NCI-H1105 (cell line): ENCODE measurements around the gene SMYD5.
A peak's percentile ranks its signal among the peaks of the same experiment; 100 is the strongest.
"Not testable (repeated sequence)": the region's sequence is repeated elsewhere in the genome, so short reads cannot be mapped to it uniquely, and the experiment has no call there.

Source experiments
- DNase-seq: peaks from one replicate; lab custom pipeline; 2025; lab: John Stamatoyannopoulos, UW

Gene SMYD5

GRCh38 chr2:73259704-73260337 is 45.8 kb downstream of the SMYD5 start:
- no peak for DNase-seq

DNA sequence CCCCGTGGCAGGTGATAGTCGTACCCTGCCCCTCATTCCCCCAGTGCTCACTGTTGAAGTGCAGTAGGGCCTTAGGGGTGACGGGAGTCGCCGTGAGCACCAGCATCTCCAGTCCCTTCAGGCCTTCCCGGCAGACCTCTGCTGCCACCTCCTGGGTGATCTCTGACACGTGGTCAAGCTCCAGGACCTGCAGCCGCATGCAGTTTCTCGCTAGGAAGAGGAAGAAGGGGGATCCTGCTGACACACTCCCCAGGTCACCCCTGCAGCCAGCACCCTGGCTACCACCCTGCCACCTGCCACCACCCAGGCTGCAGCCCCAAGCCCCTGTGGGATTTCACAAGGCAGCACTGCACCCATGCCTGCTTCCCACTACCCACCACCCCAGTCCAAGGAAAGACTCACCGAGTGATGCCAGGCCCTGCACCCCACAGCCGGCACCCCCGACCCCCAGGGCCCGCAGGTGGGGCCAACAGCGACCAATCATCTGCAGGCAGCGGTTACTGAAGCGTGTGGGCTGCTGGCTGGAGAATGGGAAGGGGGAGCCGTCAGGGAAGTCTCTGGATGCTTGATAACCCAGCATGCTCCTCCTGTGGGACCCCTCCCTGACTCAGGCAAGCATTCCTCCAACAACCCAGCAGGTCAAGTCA is 46.4 kb downstream of the SMYD5 start:
- DNase-seq = no peak

DNA sequence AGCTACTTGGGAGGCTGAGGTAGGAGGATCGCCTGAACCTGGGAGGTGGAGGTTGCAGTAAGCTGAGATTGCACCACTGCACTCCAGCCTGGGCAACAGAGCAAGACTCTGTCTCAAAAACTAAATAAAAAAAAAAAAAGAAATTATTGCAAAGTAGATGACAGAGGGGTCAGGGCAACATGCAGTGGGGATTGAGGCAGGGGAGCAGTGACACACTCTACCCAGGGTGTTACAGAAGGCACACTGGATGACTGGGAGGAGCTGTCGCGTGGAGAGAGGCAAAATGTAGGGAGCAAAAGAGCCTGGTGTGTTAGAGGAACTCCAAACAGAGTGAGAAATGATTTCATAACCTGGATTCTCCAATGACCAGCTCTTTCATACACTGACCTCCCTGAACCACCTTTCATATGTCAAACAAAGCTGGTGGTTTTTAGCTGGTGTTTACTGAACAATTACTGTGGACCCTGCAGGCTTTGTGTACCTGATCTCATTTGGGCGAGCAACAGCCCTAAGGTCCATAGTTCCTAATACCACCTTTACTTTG is 48.1 kb downstream of the SMYD5 start:
- no peak for DNase-seq

DNA sequence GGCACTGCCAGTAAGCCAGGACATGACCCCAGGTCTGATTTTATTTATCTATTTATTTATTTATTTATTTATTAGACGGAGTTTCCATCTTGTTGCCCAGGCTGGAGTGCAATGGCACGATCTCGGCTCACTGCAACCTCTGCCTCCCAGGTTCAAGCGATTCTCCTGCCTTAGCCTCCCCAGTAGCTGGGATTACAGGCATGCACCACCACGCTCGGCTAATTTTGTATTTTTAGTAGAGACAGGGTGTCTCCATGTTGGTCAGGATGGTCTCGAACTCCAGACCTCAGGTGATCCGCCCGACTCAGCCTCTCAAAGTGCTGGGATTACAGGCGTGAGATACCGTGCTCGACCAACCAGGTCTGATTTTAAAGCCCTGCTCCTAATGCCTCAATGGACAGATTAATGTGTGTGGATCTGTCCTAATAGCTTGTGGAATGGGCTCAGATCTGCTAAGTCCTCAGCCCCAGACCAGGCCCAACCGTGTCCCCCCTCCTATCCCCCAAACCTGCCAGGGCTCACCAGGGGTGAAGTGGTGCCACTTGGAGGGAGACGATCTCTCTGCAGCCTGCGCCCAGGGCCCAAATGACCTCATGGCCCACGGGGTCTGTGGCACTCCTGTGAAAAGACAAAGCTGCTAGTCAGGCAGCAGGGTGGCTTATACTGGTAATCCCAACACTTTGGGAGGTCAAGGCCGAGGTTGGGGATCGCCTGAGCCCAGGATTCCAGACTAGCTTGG is 48.8 kb downstream of the SMYD5 start:
- not testable (repeated sequence) for DNase-seq

- no peak for DNase-seq
Measured at GRCh38 chr2:73263540-73264331, 49.7 kb downstream of the SMYD5 start.

DNA sequence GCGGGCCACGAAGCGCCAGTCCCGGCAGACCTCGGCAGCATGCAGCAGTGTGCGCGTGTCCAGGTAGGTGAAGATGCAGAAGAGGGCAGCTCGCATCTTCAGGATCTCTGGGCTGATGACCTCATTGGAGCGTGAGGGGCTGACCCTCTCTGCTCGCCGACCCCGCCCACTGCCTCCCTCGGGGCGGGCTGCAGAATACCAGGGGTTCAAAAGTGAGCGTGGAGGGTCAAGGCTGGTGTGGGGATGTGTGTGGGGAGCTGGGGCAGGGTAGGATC is 50.2 kb downstream of the SMYD5 start:
- no peak for DNase-seq

GRCh38 chr2:73264783-73265182 is 50.7 kb downstream of the SMYD5 start:
- no peak for DNase-seq

DNA sequence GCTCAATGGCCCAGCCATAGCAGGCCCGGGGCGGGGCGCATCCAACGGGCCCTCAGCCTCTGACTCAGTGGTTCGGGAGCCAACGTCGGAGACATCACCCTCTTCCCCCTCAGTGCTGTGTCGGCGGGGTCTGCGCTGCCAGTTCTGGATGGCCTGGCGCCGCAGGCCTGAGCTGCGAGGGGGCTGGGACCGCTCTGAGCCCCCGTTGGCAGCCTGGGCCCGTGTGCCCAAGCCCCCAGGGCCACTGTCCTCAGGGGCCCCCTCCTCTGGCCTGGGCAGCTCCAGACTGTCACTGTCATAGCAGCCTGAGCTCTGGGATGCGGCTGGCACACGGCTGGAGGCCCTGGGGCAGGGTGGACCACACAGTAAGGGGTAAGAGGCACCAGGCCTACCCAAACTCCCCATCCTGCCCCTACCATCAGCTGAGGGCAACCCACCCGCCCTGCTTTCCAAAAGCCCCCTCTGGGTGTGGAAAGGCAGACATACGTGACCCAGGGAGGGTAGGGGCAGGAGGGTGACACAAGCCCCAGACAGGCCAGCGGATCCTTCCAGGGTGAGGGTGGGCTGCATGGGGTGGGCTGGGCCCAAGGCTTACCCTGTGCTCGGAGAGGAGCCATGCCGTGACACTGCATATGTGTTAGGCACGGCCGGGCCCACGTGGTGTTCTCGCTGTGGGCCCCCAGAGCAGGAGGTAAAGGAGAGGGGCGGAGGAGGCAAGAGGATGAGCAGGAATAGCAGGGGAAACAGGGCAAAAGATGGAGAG is 51.4 kb downstream of the SMYD5 start:
- no peak for DNase-seq

GRCh38 chr2:73266061-73266901 is 52.2 kb downstream of the SMYD5 start:
- DNase-seq = no peak

- DNase-seq = no peak
Measured at GRCh38 chr2:73267008-73267407, 53.0 kb downstream of the SMYD5 start.

DNA sequence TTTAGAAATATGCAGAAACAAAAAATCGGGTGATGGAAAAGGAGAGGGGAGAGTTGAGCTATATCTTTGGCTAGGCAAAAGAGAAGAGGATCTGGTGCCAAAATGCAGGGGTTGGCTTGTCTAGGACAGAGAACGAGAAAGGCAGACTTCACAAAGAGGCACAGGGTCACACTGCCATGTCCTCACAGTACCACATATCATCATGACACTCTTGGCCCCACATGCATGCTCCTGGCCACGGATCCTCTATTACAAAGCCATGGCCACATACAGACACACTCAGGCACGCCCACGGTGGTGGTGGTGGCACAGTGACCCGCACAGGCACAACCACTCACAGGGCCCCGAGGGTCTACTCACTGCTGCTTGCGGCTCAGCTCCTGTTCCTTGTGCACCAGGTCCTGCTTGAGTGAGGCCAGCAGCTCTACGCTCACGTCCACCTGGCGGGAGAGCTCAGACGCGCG is 54.4 kb downstream of the SMYD5 start:
- no peak for DNase-seq

DNA sequence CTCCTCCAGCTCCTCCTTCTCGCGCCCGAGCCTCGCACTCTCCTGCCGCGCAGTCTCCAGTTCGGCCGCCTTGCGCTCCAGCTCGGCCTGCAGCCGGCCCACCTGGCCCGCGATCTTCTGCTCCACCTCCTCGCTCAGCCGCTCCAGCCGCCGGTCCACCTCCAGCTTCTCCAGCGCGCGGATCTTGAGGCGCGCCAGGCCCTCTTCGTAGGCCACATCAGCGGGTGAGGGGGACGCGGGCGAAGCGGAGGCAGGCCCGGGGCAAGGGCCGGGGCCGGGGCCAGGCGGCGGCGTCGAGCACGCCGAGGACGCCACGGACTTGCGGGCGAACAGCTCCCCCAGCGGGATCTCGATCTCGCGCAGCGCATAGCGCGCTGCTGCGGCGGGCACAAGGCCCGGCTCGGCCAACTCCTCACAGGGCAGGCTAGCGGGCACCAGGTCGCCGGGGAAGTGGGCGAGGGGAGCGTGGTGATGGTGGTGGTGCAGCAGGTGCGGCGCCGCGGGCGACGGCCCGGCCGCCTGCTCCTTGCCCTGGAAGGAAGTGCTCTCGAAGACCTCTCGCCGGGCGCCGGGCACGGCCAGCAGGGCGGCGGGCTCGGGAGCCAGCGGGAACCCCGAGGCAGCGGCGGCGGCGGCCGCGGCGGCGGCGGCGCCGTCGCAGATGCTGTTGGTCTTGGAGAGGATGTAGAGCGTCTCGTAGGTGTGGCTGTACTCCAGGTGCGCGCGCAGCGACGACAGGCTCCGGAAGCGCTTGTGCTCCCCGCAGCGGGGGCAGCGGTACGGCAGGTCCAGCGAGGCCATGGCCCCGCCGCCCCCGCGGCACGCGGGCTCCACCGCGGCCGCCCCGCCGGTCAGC is 55.0 kb downstream of the SMYD5 start:
- peak; percentile 85 for DNase-seq

GRCh38 chr2:73269686-73270465 is 55.8 kb downstream of the SMYD5 start:
- DNase-seq = no peak

DNA sequence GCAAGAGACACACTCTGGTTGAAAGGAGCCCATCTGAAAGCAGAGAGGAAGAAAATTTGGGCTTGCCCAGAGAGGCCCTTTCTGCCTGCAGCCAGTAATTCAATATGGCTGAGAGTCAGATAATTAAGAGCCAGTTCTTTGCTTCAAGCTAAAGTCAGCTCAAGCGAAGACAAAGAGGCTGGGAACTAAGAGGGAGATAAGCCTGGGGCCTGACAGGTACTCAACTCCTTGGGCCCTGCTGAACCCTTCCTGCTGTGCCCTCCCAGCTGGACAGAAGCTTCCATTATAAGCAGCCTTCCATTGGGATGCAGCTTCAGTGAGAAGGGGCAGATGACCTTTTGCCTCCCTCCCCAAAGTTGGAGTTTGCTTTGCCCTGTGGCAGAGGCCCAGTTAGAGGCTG is 58.2 kb downstream of the SMYD5 start:
- no peak for DNase-seq
